GM12874 (cell line): Measurements from ENCODE around the gene CADPS2.

Experiments used
- CTCF ChIP-seq: IDR thresholded peaks from 2 replicates; pipeline ENCODE4 v1.5.1; 2011; ENCODE audit warnings: low read depth, mild to moderate bottlenecking, control low read depth, low read length, moderate library complexity; ENCODE audit not compliant: insufficient read depth

Gene CADPS2

GRCh38 chr7:122673951-122674350, 212.3 kb downstream of the CADPS2 start:
- no peak for TF ChIP-seq CTCF

- no peak for TF ChIP-seq CTCF
Measured at GRCh38 chr7:122672536-122672935, 213.7 kb downstream of the CADPS2 start.

GRCh38 chr7:122663733-122664132, 222.5 kb downstream of the CADPS2 start:
- no peak for TF ChIP-seq CTCF

GRCh38 chr7:122658856-122659255, 227.4 kb downstream of the CADPS2 start:
- no peak for TF ChIP-seq CTCF

GRCh38 chr7:122653685-122654084, 232.6 kb downstream of the CADPS2 start:
- TF ChIP-seq CTCF, result no peak

GRCh38 chr7:122652876-122653275, 233.4 kb downstream of the CADPS2 start:
- TF ChIP-seq CTCF, result no peak

- no peak for TF ChIP-seq CTCF
Measured at GRCh38 chr7:122651451-122651850, 234.8 kb downstream of the CADPS2 start.

- TF ChIP-seq CTCF, result no peak
Measured at GRCh38 chr7:122643250-122643649, 243.0 kb downstream of the CADPS2 start.
